ENCODE data around the gene KRTAP10-3.

GRCh38 chr21:44539991-44540666 lies 18.5 kb downstream of the KRTAP10-3 start, which contains the start of gene KRTAP10-1:
- no peak for TF ChIP-seq POLR2A (IDR thresholded peaks at IDR 0.05)
- TF ChIP-seq CTCF (IDR thresholded peaks at IDR 0.05), result no peak
